Measurements from ENCODE around the gene CLDN5.
"Not testable (repeated sequence)": the region's sequence is repeated elsewhere in the genome, so short reads cannot be mapped to it uniquely, and the experiment has no call there.

The CLDN5 gene

GRCh38 chr22:19547620-19548019, 23.4 kb upstream of the CLDN5 start:
- no peak for DNase-seq

GRCh38 chr22:19546680-19547079, 22.5 kb upstream of the CLDN5 start:
- no peak for DNase-seq

DNA sequence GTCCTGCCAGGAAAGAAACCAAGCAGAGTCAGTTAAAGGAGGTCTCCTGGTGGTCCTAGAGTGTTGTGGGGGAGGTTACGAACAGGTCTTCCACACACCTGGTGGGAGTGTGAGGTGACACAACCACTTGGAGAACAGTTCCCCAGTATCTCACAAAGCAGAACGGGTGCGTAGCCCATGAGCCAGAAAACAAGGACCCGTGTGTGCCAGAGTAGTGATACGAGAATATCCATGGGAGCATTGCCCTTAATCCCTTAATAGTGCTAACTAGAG, 21.7 kb upstream of the CLDN5 start:
- DNase-seq: no peak

DNA sequence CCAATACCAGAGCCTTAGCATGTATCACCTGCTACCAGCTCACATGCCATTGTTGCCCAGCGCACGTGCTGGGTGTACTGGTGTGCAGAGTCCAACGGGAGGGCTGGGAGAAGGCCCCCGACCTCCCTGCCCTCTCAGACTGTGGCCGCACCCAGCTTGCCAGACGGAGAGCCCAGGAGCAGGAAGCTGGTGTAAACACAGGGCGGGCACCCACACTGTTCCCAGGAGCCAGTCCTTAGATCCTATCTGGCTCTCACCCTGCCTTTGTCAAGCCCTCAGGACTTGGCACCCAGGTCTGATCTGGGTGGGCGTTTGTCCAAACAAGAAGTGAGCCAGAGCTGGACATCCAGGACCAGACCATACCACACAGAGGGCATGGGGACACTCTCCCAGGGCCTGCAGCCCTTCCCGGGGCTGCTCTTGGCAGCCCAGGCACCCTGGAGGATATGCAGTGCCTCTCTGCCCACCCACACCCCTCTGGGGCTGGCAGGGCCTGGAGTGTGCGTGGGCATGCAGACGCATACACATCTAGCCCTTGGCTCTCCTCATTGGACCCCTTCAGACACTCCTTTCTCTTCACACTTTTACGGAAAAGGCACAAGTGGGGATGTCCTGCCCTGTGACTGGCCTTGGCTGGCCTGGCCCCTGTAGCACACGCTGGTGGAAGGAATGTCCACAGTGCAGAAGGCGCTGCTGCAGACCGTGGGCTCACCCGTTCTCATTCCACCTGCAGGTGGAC, 19.9 kb upstream of the CLDN5 start:
- DNase-seq: no peak

GRCh38 chr22:19540394-19540793, 16.2 kb upstream of the CLDN5 start:
- DNase-seq: no peak

- no peak for DNase-seq
Observed at GRCh38 chr22:19537941-19538488, 13.8 kb upstream of the CLDN5 start.

- no peak for DNase-seq
Observed at GRCh38 chr22:19536564-19536963, 12.4 kb upstream of the CLDN5 start.

GRCh38 chr22:19535001-19535400, 10.8 kb upstream of the CLDN5 start:
- no peak for DNase-seq

- DNase-seq: no peak
Observed at GRCh38 chr22:19533857-19534256, 9.6 kb upstream of the CLDN5 start.

GRCh38 chr22:19533049-19533626, 8.9 kb upstream of the CLDN5 start:
- DNase-seq: no peak

GRCh38 chr22:19531327-19531726, 7.1 kb upstream of the CLDN5 start:
- not testable (repeated sequence) for DNase-seq

GRCh38 chr22:19530751-19531150, 6.5 kb upstream of the CLDN5 start:
- no peak for DNase-seq

DNA sequence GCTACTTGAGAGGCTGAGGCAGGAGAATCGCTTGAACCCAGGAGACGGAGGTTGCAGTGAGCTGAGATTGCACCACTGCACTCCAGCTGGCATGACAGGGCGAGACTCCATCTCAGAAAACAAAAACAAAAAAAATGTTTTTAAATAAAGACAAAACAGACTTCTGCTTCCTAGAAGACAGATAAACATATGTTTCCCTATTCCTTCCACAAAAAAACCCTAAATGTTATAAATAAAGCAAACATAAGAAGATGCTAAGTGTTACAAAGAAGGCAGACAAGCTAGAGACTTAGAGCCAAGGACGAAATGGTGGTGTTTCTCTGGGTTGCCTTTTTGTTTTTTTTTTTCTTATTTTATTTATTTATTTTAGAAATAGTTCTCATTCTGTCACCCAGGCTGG, 5.6 kb upstream of the CLDN5 start:
- DNase-seq: no peak

GRCh38 chr22:19527861-19528417, 3.7 kb upstream of the CLDN5 start:
- DNase-seq: no peak

GRCh38 chr22:19527321-19527721, 3.1 kb upstream of the CLDN5 start:
- DNase-seq: no peak

DNA sequence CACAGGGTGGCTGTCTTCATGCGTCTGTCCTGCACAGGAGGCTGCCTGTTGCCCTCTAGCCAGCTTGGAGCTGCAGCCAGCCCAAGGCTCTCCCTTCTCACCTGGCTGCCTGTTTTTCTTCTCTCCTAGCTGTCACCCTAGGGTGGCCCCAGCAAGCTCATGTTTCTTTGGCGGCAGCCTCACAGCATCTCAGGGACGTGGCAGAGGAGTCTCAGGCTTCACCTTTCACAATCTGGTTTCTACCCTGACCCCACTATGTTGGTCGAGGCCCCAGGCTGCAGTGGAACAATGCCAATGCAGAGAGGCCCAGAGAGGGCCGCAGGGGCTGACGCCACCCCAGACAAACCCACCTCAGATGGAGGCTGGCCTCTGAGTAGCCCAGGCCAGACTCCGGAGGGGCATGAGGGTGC, 2.5 kb upstream of the CLDN5 start:
- DNase-seq: no peak

DNA sequence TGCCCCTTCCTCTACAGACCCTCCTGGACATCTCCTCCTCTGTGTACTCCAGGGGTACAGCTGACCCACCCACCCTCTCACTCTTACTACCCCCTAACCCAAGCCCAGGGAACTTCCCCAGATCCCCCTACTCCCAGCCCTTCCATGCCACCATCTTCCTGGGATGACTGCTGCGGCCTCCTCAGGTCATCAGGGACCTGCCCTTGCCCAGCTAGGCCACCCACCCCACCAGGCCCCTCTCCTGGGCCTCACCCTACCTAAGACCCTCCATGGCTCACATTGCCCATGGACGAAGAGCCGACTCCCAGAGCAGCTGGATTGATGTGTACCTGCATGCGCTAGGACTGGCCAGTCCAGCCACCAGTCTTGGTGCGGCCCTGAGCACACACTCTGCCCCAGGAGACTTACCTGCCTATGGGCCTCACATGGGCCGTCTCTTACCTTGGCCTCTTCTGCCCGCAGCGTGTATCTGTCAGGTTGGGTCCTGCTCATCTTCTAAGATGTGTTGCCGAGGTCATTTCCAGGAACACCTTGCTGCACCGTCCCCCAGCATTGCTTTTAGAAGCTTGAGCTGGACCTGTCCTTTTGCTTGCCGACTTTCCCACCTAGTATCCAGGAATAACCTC, 2.0 kb upstream of the CLDN5 start:
- DNase-seq: no peak

DNA sequence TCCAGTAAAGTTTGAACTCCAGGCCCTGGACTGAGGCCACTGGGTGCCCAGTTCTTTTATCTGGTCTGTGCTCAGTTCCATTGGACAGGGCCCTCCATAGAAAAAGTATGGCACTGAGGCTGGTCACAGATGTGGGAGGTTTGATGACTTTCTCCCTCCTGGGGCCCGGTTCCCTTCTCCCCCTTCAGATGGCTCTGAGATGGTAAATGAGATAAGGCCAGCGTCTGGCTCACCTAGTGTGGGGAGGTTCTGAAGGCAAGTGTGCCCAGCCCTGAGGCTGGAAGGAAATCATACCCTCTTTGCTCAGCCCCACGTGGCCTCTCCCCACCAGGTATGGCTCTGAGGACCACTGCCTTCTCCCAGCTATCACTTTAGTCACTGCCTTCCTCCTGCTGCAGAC, 1.5 kb upstream of the CLDN5 start:
- no peak for DNase-seq

DNA sequence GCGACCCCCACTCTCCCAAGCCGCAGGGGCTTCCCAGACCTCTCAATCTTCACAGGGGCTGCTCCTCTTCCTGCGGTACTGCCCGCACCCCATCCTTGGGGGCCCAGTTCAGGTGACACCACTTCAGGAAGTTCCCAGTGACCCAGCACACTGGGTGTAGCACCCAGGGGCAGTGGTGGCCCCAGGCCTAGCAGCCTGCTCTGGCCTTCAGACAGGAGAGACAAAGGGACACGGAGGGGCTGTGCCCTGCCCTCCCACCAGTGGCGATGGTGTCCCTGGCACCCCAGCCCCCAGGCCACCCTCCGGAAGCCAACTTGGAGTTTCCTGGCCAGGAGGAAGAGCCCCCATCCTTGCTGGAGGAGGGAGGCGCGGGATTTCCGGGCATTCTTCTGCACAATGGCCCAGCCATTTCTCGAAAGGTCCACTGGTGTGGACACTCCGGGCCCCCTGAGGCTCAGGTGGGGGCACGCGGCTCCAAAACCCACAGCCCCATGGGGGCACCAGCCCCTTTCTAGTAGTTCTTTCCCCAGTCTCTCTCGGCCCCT, 978 bp upstream of the CLDN5 start:
- DNase-seq: no peak

DNA sequence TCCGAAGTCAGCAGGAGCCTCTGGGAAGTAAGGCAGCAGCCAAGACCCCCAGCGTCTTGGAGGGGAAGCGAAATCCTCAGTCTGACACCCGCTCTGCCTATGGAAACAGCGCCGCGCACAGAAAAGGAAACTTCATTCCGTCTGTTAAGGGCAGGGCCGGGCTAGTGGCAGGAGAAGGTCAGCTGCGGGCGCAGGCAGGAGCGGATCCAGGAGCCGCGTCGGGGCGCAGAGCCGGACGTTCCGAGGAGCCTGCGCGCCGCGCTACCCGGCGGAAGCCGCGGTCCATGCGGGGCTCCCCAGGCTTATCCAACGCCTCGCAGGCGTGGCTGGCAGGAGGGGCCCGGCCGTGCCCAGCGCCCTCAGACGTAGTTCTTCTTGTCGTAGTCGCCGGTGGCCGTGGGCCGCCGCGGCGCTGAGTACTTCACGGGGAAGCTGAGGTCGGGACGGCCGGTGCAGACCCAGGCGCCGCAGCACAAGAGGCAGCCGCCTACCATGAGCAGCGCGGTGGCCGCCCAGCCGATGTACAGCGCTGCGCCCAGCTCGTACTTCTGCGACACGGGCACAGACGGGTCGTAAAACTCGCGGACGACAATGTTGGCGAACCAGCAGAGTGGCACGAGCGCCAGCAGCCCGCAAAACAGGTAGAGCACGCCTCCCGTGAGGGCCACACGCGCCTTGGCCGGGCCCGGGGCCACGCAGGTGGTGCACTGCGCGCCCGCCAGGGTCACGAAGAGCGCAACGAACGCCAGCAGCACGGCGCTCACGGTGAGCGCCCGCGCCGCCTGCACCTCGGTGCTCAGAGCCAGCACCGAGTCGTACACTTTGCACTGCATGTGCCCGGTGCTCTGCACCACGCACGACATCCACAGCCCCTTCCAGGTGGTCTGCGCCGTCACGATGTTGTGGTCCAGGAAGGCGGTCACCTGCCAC, 705 bp downstream of the CLDN5 start:
- DNase-seq: peak; percentile 35 to 37

- no peak for DNase-seq
Observed at GRCh38 chr22:19522881-19523239, 1.4 kb downstream of the CLDN5 start.

- DNase-seq: no peak
Observed at GRCh38 chr22:19522190-19522880, 1.9 kb downstream of the CLDN5 start.
